Measurements from ENCODE around the gene ERF. TPM values are rescaled to one million over a fixed set of nuclear protein-coding genes. Genes with fewer than 3 reads are reported as not detected.

Gene ERF
- total RNA-seq, 1 experiment from 2014 or later: 17.0 TPM

- H3K9me2 ChIP-seq (replicated peaks; ENCODE audit: low read length): no peaks in the 10 kb centered on the region
- peak overlapping the region; percentile 93 for H3K27ac ChIP-seq (ENCODE audit: low read length)
- peaks cover 22% of the 10 kb centered on the region for H3K4me1 ChIP-seq (ENCODE audit: insufficient read depth, low read length)
- no peaks in the 10 kb centered on the region for H3K27me3 ChIP-seq (ENCODE audit: low read length)
- ChIA-PET CTCF (interaction anchor here (0.9 kb wide), 1 partner anchor 24 kb away, joined by 3 read pairs; no protein-coding TSS in a partner anchor), POLR2A (ENCODE audit: unreplicated experiment) (interaction anchor here (0.5 kb wide), 1 partner anchor 8 kb away, joined by 7 read pairs; no protein-coding TSS in a partner anchor)
- peak overlapping the region; percentile 79 for H3K4me3 ChIP-seq (ENCODE audit: low read length)
- TF ChIP-seq EZH2phosphoT487 (IDR thresholded peaks at IDR 0.05; ENCODE audit: borderline replicate concordance, low read length) (no peak), EZH2 (IDR thresholded peaks at IDR 0.05; ENCODE audit: low read length, unreplicated experiment) (no peak)
- TF ChIP-seq, protein P1, sequence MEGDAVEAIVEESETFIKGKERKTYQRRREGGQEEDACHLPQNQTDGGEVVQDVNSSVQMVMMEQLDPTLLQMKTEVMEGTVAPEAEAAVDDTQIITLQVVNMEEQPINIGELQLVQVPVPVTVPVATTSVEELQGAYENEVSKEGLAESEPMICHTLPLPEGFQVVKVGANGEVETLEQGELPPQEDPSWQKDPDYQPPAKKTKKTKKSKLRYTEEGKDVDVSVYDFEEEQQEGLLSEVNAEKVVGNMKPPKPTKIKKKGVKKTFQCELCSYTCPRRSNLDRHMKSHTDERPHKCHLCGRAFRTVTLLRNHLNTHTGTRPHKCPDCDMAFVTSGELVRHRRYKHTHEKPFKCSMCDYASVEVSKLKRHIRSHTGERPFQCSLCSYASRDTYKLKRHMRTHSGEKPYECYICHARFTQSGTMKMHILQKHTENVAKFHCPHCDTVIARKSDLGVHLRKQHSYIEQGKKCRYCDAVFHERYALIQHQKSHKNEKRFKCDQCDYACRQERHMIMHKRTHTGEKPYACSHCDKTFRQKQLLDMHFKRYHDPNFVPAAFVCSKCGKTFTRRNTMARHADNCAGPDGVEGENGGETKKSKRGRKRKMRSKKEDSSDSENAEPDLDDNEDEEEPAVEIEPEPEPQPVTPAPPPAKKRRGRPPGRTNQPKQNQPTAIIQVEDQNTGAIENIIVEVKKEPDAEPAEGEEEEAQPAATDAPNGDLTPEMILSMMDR (conservative IDR thresholded peaks at IDR 0.05; ENCODE audit: low read depth, low read length): no peak
- H3F3A ChIP-seq (ENCODE audit: low read length, unreplicated experiment): no peaks in the 10 kb centered on the region
- peak overlapping the region; percentile 59; the same call in 1 of the 2 replicates for H2AFZ ChIP-seq (ENCODE audit: low read length)
- peak overlapping the region; percentile 89 for H3K9ac ChIP-seq (ENCODE audit: low read length)
- H3K36me3 ChIP-seq (ENCODE audit: low read depth, low read length): no peaks in the 10 kb centered on the region
- DNase-seq (peak; percentile 57), ATAC-seq (no peak)
- H3K9me3 ChIP-seq (ENCODE audit: low read length): no peaks in the 10 kb centered on the region
- H3K79me2 ChIP-seq (ENCODE audit: low read length): peaks cover 26% of the 10 kb centered on the region
- no TSS peak for BruUV-seq (replicated peaks)
- H4K20me1 ChIP-seq (ENCODE audit: low read length): no peaks in the 10 kb centered on the region
- intact Hi-C loops (cut with micrococcal nuclease): no loop called here
- peak overlapping the region; percentile 99 for H3K4me2 ChIP-seq (ENCODE audit: low read length)
Observed at GRCh38 chr19:42270346-42271044, 15.6 kb upstream of the ERF start.

- Histone ChIP-seq H3K27ac (ENCODE audit: low read length) (peak overlapping the region; percentile 93), H3K27me3 (ENCODE audit: low read length) (no peaks in the 10 kb centered on the region), H3K36me3 (ENCODE audit: low read depth, low read length) (no peaks in the 10 kb centered on the region), H3K4me2 (ENCODE audit: low read length) (peak overlapping the region; percentile 99), H3K4me1 (ENCODE audit: insufficient read depth, low read length) (peaks cover 22% of the 10 kb centered on the region), H2AFZ (ENCODE audit: low read length) (peak overlapping the region; percentile 59; the same call in 1 of the 2 replicates), H3K4me3 (ENCODE audit: low read length) (peak overlapping the region; percentile 79), H3F3A (ENCODE audit: low read length, unreplicated experiment) (no peaks in the 10 kb centered on the region), H3K79me2 (ENCODE audit: low read length) (peaks cover 26% of the 10 kb centered on the region), H3K9me3 (ENCODE audit: low read length) (no peaks in the 10 kb centered on the region), H3K9ac (ENCODE audit: low read length) (peak overlapping the region; percentile 89), H3K9me2 (replicated peaks; ENCODE audit: low read length) (no peaks in the 10 kb centered on the region), H4K20me1 (ENCODE audit: low read length) (no peaks in the 10 kb centered on the region)
- TSS peak; percentile 94 for BruUV-seq (replicated peaks)
- ATAC-seq: no peak
- intact Hi-C loops (cut with micrococcal nuclease): no loop called here
- TF ChIP-seq EZH2 (IDR thresholded peaks at IDR 0.05; ENCODE audit: low read length, unreplicated experiment): no peak
- TF ChIP-seq, protein P1 (conservative IDR thresholded peaks at IDR 0.05; ENCODE audit: low read depth, low read length): no peak
- TF ChIP-seq EZH2phosphoT487 (IDR thresholded peaks at IDR 0.05; ENCODE audit: borderline replicate concordance, low read length): no peak
- ChIA-PET CTCF (interaction anchor here (0.9 kb wide), 1 partner anchor 23 kb away, joined by 3 read pairs; no protein-coding TSS in a partner anchor), POLR2A (ENCODE audit: unreplicated experiment) (no interaction called here)
- DNase-seq: no peak
Observed at GRCh38 chr19:42269478-42270345, 14.8 kb upstream of the ERF start.

All from PC-3 (cell line).